ENCODE results near the gene N4BP2L1.

The N4BP2L1 gene

DNA sequence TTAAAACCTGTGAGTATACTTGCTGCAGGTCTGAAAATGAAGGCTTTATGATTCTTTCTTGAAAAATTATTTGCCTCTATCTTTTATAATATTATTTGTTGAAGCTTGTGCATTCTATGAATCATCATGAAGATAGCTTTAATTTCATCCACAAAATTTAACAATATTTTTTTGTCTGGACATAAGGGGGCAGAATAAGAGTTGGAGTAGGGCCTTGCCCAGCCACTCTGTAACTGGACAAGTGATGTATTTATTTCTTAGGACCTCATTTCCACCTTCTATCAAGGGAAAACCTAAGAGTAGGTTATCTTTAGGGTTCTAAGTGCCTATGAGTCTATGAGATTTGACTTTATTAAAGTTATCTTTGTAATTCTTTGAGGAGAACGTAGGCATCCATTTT, 49.9 kb downstream of the N4BP2L1 start:
- H3K9ac ChIP-seq (ENCODE audit: low read length) = no peak overlapping the region
- no peaks in the 10 kb centered on the region for H3K36me3 ChIP-seq (replicated peaks; ENCODE audit: insufficient read depth, low read length)
- no peak for DNase-seq
- H3K27ac ChIP-seq (ENCODE audit: low read length) = no peak overlapping the region
- H3K27me3 ChIP-seq (replicated peaks; ENCODE audit: insufficient read depth, low read length) = no peaks in the 10 kb centered on the region
- H2AFZ ChIP-seq (ENCODE audit: low read length) = no peak overlapping the region
- no peaks in the 10 kb centered on the region for H3K4me1 ChIP-seq (ENCODE audit: low read length)
- TF ChIP-seq EZH2phosphoT487 (IDR thresholded peaks at IDR 0.05; ENCODE audit: low read length) (no peak), EZH2 (optimal IDR thresholded peaks at IDR 0.05; ENCODE audit: low read depth, low read length) (no peak)
- TF ChIP-seq, protein P1, sequence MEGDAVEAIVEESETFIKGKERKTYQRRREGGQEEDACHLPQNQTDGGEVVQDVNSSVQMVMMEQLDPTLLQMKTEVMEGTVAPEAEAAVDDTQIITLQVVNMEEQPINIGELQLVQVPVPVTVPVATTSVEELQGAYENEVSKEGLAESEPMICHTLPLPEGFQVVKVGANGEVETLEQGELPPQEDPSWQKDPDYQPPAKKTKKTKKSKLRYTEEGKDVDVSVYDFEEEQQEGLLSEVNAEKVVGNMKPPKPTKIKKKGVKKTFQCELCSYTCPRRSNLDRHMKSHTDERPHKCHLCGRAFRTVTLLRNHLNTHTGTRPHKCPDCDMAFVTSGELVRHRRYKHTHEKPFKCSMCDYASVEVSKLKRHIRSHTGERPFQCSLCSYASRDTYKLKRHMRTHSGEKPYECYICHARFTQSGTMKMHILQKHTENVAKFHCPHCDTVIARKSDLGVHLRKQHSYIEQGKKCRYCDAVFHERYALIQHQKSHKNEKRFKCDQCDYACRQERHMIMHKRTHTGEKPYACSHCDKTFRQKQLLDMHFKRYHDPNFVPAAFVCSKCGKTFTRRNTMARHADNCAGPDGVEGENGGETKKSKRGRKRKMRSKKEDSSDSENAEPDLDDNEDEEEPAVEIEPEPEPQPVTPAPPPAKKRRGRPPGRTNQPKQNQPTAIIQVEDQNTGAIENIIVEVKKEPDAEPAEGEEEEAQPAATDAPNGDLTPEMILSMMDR (IDR thresholded peaks at IDR 0.05; ENCODE audit: low read length) = no peak
- H3K4me3 ChIP-seq (ENCODE audit: low read length) = no peak overlapping the region
- no peaks in the 10 kb centered on the region for H3K9me2 ChIP-seq (replicated peaks; ENCODE audit: insufficient read depth, low read length)
- no peaks in the 10 kb centered on the region for H3F3A ChIP-seq (ENCODE audit: insufficient read depth, low read length)
- no peaks in the 10 kb centered on the region for H4K20me1 ChIP-seq (ENCODE audit: insufficient read depth, low read length)
- no peaks in the 10 kb centered on the region for H3K79me2 ChIP-seq (ENCODE audit: low read length)
- H3K9me3 ChIP-seq (replicated peaks; ENCODE audit: insufficient read depth, low read length) = no peaks in the 10 kb centered on the region
- H3K4me2 ChIP-seq (ENCODE audit: low read depth, low read length) = no peak overlapping the region

DNA sequence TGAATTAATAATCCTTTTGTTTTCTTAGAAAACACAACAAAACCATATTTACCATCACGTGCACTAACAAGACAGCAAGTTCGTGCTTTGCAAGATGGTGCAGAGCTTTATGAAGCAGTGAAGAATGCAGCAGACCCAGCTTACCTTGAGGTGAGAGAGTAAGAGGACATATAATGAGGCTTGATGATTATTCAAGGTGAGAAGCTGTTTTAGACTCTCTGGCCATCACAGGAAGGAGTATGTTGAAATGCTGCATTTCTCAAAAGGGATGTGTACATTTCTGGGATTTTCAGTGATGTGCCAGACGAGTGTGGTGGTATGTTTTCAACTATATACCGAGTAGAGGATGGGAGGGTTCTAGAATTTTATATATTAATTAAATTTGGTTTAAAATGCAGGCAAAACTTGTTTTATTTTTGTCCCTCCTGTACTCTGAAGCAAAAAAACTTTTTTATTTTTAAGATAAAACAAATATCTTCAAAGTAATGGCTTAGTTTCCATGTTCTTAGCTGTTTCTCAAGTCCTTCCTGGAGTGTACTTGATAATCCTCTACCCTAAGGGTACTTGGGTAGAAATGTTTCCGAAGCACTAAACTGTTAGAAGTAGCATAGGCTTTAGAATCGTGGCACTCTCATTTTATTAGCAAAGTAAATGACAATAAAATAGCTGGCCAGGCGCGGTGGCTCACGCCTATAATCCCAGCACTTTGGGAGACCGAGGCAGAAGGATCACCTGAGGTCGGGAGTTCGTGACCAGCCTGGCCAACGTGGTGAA, 51.1 kb downstream of the N4BP2L1 start:
- H3K9me2 ChIP-seq (replicated peaks; ENCODE audit: insufficient read depth, low read length) = no peaks in the 10 kb centered on the region
- H3K27me3 ChIP-seq (replicated peaks; ENCODE audit: insufficient read depth, low read length) = no peaks in the 10 kb centered on the region
- no peak overlapping the region for H3K9ac ChIP-seq (ENCODE audit: low read length)
- no peaks in the 10 kb centered on the region for H3K36me3 ChIP-seq (replicated peaks; ENCODE audit: insufficient read depth, low read length)
- H3K4me2 ChIP-seq (ENCODE audit: low read depth, low read length) = no peak overlapping the region
- H3K4me3 ChIP-seq (ENCODE audit: low read length) = no peak overlapping the region
- no peak for DNase-seq
- TF ChIP-seq EZH2 (optimal IDR thresholded peaks at IDR 0.05; ENCODE audit: low read depth, low read length) (no peak), EZH2phosphoT487 (IDR thresholded peaks at IDR 0.05; ENCODE audit: low read length) (no peak)
- TF ChIP-seq, protein P1 (IDR thresholded peaks at IDR 0.05; ENCODE audit: low read length) = no peak
- no peaks in the 10 kb centered on the region for H3K9me3 ChIP-seq (replicated peaks; ENCODE audit: insufficient read depth, low read length)
- no peaks in the 10 kb centered on the region for H4K20me1 ChIP-seq (ENCODE audit: insufficient read depth, low read length)
- H3K4me1 ChIP-seq (ENCODE audit: low read length) = no peaks in the 10 kb centered on the region
- H3K79me2 ChIP-seq (ENCODE audit: low read length) = no peaks in the 10 kb centered on the region
- H2AFZ ChIP-seq (ENCODE audit: low read length) = no peak overlapping the region
- H3K27ac ChIP-seq (ENCODE audit: low read length) = no peak overlapping the region
- H3F3A ChIP-seq (ENCODE audit: insufficient read depth, low read length) = no peaks in the 10 kb centered on the region

DNA sequence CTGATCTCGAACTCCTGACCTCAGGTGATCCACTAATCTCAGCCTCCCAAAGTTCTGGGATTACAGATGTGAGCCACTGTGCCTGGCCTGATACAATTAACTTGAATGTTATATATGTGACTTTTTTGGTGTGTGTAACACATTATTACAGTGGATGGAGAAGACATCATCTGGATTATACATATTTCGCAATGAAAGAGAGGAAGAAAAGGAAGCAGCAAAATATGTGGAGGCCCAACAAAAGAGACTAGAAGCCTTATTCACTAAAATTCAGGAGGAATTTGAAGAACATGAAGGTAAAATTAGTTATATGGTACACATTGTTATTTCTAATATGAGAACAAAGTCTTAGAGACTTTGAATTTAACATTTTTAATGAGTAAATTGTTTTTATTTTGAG, 57.1 kb downstream of the N4BP2L1 start:
- Histone ChIP-seq H3K27ac (ENCODE audit: low read length) (no peak overlapping the region), H4K20me1 (ENCODE audit: insufficient read depth, low read length) (no peaks in the 10 kb centered on the region), H3K9me2 (replicated peaks; ENCODE audit: insufficient read depth, low read length) (no peaks in the 10 kb centered on the region), H3K9me3 (replicated peaks; ENCODE audit: insufficient read depth, low read length) (no peaks in the 10 kb centered on the region), H3K4me1 (ENCODE audit: low read length) (no peaks in the 10 kb centered on the region), H3K27me3 (replicated peaks; ENCODE audit: insufficient read depth, low read length) (no peaks in the 10 kb centered on the region), H3F3A (ENCODE audit: insufficient read depth, low read length) (no peaks in the 10 kb centered on the region), H3K9ac (ENCODE audit: low read length) (no peak overlapping the region), H3K4me3 (ENCODE audit: low read length) (no peak overlapping the region), H3K36me3 (replicated peaks; ENCODE audit: insufficient read depth, low read length) (no peaks in the 10 kb centered on the region), H3K79me2 (ENCODE audit: low read length) (no peaks in the 10 kb centered on the region), H2AFZ (ENCODE audit: low read length) (no peak overlapping the region), H3K4me2 (ENCODE audit: low read depth, low read length) (no peak overlapping the region)
- TF ChIP-seq EZH2phosphoT487 (IDR thresholded peaks at IDR 0.05; ENCODE audit: low read length) = no peak
- TF ChIP-seq, protein P1 (IDR thresholded peaks at IDR 0.05; ENCODE audit: low read length) = no peak
- no peak for TF ChIP-seq EZH2 (optimal IDR thresholded peaks at IDR 0.05; ENCODE audit: low read depth, low read length)
- DNase-seq = no peak
